Endothelial cell of umbilical vein (primary cell): ENCODE measurements around the gene PLA2G4C.

Experiments used
- EZH2 ChIP-seq: IDR thresholded peaks from 2 replicates; pipeline ENCODE4 v1.6.1; 2012; ENCODE audit warnings: borderline replicate concordance, low read depth, mild to moderate bottlenecking, moderate library complexity, low read length, inconsistent platforms; ENCODE audit not compliant: severe bottlenecking
- GATA2 ChIP-seq: IDR thresholded peaks from 2 replicates; pipeline ENCODE4 v1.7.0; 2011; ENCODE audit warnings: low read depth, mild to moderate bottlenecking, moderate library complexity, mixed read lengths, low read length; ENCODE audit not compliant: insufficient read length, insufficient read depth
- JUN ChIP-seq: IDR thresholded peaks from 2 replicates; pipeline ENCODE4 v1.6.1; 2011; ENCODE audit warnings: borderline replicate concordance, low read depth; ENCODE audit not compliant: insufficient read length, insufficient read depth
- POLR2A ChIP-seq: IDR thresholded peaks from 2 replicates; pipeline ENCODE4 v1.6.1; 2012; ENCODE audit warnings: low read depth, mild to moderate bottlenecking, control low read depth, low read length
- POLR2AphosphoS5 ChIP-seq: IDR thresholded peaks from 2 replicates; pipeline ENCODE4 v1.6.1; 2012; ENCODE audit warnings: low read depth, mild to moderate bottlenecking, control low read depth, low read length, moderate library complexity; ENCODE audit not compliant: insufficient read depth
- TF ChIP-seq, protein P1 (sequence below), 2 donors: IDR thresholded peaks; 1 replicate in 1 of 2; 2 replicates in 1 of 2; pipeline ENCODE4 v1.5.1; 2011; ENCODE audit warnings: low read length in 2 of 2, mild to moderate bottlenecking in 2 of 2, moderate library complexity in 2 of 2, control low read depth in 1 of 2, inconsistent platforms in 1 of 2, low read depth in 1 of 2; ENCODE audit not compliant: insufficient read depth in 1 of 2; ENCODE audit errors: extremely low read depth in 1 of 2

- TF ChIP-seq, protein P1, sequence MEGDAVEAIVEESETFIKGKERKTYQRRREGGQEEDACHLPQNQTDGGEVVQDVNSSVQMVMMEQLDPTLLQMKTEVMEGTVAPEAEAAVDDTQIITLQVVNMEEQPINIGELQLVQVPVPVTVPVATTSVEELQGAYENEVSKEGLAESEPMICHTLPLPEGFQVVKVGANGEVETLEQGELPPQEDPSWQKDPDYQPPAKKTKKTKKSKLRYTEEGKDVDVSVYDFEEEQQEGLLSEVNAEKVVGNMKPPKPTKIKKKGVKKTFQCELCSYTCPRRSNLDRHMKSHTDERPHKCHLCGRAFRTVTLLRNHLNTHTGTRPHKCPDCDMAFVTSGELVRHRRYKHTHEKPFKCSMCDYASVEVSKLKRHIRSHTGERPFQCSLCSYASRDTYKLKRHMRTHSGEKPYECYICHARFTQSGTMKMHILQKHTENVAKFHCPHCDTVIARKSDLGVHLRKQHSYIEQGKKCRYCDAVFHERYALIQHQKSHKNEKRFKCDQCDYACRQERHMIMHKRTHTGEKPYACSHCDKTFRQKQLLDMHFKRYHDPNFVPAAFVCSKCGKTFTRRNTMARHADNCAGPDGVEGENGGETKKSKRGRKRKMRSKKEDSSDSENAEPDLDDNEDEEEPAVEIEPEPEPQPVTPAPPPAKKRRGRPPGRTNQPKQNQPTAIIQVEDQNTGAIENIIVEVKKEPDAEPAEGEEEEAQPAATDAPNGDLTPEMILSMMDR (IDR thresholded peaks at IDR 0.05; ENCODE audit: extremely low read depth in 1 of 2, insufficient read depth in 1 of 2, low read depth in 1 of 2, low read length in 2 of 2), result no peak
- TF ChIP-seq EZH2 (no peak), POLR2AphosphoS5 (no peak), JUN (no peak), POLR2A (no peak), GATA2 (no peak)
These were observed 25.9 kb upstream of the PLA2G4C start for GRCh38 chr19:48136547-48136946.
